ENCODE data around the gene UTS2.

GRCh38 chr1:7868070-7868780, 15.4 kb upstream of the UTS2 start:
- TF ChIP-seq, protein P1, sequence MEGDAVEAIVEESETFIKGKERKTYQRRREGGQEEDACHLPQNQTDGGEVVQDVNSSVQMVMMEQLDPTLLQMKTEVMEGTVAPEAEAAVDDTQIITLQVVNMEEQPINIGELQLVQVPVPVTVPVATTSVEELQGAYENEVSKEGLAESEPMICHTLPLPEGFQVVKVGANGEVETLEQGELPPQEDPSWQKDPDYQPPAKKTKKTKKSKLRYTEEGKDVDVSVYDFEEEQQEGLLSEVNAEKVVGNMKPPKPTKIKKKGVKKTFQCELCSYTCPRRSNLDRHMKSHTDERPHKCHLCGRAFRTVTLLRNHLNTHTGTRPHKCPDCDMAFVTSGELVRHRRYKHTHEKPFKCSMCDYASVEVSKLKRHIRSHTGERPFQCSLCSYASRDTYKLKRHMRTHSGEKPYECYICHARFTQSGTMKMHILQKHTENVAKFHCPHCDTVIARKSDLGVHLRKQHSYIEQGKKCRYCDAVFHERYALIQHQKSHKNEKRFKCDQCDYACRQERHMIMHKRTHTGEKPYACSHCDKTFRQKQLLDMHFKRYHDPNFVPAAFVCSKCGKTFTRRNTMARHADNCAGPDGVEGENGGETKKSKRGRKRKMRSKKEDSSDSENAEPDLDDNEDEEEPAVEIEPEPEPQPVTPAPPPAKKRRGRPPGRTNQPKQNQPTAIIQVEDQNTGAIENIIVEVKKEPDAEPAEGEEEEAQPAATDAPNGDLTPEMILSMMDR (IDR thresholded peaks at IDR 0.05): no peak
- TF ChIP-seq POLR2A (IDR thresholded peaks at IDR 0.05): no peak
